ENCODE results near the gene ABHD12.
"Not testable (repeated sequence)": the region's sequence is repeated elsewhere in the genome, so short reads cannot be mapped to it uniquely, and the experiment has no call there.

The ABHD12 gene

DNA sequence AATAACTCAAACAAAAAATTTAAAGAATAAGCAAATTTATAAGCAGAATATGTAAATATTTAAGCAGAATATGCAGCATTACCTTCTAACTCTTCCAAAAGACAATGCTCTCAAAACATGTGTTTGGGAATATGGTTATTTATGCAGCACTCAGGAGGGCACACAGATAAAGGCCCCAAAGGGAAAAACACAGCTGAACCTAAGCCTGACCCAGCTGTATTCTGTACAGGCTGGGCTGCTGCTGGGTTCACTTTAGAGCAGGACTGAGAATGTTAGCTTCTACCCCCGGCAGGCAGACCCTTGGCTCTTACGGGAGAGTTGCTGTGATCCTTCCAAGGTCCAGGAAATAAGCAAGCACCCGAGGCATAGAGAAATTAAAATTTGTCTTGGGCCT is 37.3 kb downstream of the ABHD12 start:
- no peak for DNase-seq

DNA sequence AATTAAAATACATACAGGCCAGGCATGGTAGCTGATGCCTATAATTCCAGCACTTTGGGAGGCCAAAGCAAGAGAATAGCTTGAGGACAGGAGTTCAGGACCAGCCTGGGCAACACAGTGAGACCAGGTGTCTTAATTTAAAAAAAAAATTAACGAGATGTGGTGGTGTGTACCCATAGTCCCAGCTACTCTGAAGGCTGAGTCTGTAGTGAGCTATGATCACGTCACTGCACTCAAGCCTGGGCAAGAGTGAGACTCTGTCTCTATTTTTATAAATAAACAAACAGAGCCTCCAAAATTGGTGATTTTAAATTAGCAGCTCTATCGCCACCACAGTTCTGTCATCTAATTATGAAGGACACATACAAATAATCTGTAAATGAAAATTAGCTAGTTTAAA is 37.9 kb downstream of the ABHD12 start:
- no peak for DNase-seq

DNA sequence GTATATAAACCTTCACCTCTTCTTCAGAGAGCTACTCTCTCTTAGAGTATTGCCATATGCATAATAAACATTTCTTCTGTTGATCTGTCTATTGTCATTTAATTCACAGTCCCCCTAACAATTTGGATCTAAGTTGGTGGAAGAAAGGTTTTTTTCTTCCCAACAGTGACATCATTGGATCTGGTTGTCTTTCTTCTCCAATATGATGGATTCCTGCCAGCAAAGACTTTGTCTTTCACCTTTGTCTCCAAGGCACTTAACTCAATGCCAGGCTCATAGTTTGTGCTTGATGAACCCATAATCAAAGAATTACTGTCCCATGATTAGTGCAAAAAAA is 39.6 kb downstream of the ABHD12 start:
- DNase-seq: no peak

DNA sequence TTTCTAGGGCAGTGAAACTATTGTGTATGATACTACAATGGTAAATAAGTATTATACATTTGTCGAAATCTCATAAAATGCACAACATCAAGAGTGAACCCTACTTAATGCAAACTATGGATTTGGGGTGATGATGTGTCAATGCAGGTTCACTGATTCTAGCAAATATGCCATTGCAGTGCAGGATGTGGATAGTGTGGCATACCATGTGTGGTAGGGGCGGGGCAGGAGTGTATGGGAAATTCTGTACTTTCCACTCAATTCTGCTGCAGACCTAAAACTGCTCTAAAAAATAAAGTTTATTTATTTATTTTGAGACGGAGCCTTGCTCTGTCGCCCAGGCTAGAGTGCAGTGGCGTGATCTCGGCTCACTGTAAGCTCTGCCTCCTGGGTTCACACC is 44.3 kb downstream of the ABHD12 start:
- DNase-seq: no peak

DNA sequence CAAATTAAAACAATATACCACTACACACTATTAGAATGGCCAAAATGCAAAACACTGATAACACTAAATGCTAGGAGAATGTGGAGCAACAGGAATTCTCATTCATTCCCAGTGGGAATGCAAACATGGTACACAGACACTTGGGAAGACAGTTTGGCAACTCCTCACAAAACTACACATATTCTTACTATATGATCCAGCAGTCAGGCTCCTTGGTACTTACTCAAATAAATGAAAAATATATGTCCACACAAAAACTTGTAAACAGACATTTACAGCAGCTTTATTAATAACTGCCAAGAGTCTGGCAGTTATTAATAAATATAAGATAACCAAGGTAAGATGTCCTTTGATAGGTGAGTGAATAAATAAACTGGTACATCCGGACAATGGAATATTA is 44.9 kb downstream of the ABHD12 start:
- no peak for DNase-seq

DNA sequence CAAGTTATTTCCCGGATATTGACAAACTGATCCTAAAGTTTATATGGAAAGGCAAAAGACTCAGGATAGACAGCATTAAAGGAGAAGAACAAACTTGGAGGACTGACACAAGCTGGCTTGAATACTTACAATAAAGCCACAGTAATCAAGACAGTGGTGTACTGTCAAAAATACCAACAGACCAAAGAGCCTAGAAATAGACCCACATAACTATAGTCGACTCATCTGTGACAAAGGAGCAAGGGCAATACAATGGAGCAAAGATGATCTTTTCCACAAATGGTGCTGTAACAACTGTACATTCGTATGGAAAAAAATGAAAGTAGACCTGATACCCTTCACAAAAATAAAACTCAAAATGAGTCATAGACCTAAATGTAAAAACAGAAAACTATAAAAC is 46.0 kb downstream of the ABHD12 start:
- DNase-seq: no peak

DNA sequence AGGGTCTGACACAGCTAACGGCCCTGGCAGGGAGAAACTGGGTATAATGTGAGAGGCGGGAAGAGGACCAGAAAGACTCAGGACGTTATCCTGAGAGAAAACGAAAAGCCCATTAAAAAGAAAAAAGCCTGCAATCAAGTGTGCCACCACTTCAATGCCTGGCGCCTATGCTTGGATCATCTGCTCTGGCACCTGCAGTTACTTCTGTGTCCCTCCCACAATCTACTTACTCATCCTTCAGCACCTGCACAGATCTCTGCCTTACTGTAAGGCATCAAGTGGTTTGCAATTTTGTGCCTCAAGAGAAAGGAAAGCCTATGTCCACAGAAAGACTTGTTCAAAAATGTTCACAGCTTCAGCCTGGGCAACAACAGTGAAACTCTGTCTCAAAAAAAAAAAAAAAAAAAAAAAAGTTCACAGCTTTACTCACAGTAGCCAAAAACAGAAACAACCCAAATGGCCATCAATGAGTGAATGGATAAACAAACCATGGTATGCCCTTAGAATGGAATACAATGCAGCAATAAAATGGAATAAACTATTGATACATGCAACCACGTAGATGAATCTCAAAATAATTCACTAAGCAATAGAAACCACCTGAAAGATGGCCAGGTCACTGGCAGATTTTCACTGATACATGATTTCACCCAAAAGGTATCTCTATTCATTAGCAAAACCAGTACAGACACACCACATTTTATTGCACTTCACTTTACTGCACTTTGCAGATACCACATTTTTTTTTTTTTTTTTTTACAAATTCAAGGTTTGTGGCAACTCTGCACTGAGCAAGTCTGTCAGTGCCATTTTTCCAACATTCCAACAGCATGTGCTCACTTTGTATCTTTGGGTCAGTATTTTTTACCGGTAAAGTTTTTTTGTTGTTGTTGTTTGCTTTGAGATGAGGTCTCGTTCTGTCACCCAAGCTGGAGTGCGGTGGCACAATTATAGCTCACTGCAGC is 48.6 kb downstream of the ABHD12 start:
- DNase-seq: no peak

DNA sequence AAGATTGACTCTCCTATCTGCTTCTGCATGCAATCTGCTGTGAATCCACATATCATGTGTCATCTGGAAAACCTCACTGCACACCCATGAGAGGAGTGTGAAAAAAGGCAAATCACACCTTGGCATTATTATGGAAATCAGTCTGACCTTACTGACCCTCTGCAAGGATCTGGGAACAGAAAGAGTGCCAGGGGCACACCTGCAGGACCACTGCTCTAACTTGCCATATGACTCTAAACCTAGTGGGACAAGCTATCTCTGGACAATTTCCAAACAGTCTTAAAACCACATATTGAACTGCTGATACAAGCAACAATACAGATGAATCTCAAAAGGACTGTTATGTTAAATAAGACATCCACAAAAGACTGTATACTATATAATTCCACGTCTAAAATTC is 50.3 kb downstream of the ABHD12 start:
- DNase-seq: no peak

DNA sequence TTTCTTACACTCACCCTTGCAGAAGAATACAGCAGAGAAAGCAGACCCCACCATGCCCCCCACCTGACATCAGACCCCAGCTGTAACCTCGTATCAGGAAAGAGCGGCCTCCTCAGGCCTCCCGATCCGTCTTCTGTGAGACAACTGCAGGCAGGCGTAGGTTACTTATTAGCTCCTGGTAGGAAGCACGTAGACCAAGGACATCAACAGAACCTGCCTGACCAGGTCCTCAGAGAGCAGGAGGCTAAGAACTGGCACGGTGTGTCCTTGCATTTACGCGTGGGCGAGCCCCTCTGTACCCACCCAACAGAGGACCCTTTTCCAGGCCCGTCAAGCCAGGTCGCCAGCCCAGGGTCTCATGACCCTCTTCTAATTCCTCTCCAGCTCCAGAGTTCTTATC is 51.0 kb downstream of the ABHD12 start:
- DNase-seq: no peak

DNA sequence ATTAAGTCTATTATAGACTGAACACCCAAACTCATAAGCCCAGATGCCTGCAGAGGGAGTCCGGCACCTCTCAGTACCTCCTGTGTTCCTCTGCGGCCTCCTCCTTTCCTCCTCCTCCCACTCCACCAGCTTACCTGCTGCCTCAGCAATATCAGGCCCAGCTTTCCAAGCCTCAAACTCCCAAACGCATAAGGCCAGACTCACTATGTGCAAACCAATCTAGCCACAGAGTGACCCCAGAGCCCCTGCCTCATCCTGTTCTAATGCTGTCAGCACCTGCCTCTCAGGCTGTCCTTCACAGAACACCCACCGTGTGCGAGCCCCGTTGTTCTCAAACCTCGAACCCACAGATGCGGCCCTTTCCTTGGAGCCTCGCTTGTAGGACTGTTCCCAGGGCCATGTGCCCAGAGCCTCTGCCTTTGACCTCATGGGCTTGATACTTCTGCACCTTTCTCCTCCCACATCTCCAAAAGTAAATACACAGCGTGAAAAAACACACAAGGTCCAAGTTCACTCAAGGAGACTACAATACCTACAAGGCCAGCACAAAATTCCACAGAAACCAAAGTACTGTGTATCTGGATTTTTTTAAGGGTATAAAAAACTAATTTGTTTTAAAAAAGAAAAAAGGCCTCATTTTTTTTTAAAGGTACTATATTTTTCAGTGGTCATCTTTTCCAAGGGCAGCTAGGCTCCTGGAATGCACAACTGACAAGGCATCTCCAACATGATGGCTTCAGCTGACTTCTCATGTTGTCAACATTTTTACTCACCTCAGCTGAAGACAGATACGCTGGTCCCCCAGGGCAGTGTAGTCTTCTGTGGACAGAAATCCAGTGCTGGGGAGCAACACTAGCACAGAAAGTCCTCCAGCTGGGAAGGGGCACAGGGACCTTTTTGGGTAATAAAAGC is 52.3 kb downstream of the ABHD12 start:
- DNase-seq: no peak

DNA sequence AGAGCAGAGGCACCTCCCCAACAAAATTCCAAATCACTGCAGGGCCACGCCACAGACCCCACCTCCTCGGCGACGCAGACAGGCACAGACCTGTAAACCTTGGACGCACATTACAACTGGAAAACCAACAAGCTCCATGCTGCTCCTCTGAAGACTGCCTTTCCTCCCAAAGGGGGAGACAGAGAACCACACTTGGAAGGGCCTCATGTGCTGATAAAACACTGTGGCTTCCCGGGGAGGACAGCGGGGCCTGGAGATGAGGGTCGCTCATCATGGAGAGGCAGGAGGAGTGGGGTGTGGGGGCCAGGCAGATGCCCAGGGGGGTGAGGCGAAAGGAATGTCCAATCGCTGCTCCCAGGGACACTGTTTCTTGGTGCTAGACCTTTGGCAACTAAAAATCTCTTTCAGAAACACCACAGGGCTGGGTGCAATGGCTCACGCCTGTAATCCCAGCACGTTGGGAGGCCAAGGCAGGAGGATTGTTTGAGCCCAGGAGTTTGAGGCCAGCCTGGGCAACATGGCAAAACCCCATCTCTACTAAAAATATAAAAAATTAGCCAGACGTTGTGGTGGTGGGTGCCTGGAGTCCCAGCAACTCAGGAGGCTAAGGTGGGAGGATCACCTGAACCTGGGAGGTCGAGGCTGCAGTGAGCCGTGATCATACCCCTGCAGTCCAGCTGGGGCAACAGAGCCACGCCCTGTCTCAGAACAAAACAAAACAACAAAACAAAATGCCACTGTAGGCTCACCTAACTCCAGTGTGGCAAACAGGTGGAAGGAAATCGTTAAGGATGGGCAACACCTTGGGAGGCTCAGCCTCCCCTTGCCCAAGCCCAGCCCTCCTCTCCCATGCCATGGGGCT is 53.8 kb downstream of the ABHD12 start:
- no peak for DNase-seq

DNA sequence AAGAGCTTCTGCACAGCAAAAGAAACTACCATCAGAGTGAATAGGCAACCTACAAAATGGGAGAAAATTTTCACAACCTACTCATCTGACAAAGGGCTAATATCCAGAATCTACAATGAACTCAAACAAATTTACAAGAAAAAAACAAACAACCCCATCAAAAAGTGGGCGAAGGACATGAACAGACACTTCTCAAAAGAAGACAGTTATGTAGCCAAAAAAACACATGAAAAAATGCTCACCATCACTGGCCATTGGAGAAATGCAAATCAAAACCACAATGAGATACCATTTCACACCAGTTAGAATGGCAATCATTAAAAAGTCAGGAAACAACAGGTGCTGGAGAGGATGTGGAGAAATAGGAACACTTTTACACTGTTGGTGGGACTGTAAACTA is 55.7 kb downstream of the ABHD12 start:
- DNase-seq: not testable (repeated sequence)

DNA sequence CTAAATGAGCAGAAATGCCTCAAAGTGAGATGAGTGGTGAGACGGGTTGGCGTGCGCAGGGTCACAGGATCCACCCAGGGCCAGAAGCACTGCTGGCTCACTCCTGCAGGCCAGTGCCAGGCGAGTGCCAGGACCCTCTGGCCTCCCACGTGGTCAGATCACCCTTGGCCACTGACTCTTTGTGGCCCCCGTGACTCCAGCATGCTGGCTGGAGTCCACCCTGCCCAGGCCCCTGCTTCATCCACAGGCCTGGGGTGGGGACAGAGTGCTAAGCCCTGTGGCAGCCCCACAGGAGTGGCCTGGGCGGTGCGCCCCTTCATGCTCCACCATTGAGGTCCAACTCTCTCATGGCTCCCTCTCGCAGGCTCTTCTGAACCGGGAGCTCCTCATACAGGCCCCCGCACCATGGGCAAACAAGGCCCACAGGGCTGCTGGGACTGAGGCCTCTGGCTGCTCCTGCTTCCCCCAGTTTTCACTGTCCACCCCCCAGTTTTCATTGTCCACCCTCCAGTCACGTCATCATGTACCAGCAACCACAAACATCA is 61.6 kb downstream of the ABHD12 start:
- DNase-seq: no peak

DNA sequence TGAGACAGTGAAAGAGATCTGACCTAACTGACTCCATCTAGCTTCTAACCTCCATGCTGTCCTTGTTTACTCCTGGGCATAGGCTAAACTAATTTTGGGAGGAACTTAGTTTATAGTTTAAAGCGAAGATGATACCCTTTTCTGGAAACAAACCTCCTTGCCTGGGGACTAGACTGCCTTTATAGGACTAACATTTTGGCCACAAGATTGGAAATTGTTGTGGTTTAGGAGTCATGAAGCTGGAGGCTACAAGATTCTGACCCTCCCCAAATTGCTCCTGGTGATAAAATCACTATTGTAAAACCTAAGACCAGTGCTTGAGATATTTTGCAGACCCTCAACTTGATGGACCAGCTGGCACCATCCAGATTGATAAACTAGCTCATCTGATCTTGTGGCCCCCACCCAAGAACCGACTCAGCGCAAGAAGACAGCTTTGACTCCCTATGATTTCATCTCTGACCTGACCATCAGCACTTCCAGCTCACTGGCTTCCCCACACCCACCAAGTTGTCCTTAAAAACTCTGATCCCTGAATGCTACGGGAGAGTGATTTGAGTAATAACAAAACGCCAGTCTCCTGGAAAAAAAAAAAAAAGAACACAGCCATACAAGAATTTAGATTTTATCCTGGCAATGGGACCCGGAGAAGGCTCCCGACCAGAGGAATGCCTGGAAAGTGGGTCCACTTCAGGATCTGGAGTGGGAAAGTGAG is 63.0 kb downstream of the ABHD12 start:
- DNase-seq: no peak

DNA sequence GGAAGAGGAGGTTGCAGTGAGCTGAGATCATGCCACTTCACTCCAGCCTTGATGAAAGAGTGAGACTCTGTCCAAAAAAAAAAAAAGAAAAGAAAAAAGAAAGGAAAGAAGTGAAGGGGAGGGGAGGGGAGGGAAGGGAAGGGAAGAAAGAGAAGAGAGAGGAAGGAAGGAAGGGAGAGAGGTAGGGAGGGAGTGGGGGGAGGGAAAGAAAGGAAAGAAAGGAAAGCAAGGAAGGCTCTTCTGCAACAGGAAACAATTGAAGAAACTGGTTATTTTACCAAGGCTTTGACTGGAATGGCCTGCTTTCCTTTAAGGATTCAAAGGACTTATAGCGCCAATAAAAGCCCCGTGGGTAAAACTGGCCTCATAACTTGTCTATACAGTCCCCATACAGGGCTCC is 64.6 kb downstream of the ABHD12 start:
- no peak for DNase-seq

DNA sequence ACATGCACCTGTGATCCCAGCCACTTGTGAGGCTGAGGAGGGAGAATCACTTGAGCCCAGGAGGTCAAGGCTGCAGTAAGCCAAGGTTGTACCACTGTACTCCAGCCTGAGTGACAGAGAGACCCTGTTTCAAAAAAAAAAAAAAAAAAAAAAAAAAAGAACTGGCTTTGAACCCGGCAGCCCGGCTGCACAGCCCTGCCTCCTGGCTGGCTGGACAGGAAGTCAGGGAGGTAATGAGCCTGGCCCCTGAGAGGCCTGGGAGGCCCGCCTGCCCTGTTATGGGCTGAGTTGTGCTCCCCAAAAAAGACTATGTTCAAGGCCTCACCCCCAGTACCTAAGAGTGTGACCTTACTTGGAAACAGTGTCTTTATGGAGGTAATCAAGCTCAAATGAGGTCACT is 65.6 kb downstream of the ABHD12 start:
- DNase-seq: no peak

DNA sequence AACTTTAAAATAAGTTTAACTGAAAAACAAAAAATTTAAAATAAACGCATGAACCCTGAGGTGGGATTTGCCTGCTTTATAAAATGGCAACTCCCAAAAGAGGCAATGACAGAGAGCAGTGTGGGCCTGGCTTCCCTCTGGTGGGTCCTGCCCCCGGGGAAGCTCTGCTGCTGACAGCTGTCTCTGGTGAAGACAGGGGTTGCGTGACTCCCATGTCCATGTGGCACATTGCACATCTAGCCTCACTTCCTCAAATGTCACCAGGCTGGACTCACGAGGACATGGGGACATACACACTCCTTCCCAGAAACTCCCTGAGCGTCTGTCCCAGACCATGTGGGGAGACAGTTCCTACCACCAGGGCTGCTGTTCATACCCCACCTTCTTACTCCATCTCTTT is 66.2 kb downstream of the ABHD12 start:
- no peak for DNase-seq

DNA sequence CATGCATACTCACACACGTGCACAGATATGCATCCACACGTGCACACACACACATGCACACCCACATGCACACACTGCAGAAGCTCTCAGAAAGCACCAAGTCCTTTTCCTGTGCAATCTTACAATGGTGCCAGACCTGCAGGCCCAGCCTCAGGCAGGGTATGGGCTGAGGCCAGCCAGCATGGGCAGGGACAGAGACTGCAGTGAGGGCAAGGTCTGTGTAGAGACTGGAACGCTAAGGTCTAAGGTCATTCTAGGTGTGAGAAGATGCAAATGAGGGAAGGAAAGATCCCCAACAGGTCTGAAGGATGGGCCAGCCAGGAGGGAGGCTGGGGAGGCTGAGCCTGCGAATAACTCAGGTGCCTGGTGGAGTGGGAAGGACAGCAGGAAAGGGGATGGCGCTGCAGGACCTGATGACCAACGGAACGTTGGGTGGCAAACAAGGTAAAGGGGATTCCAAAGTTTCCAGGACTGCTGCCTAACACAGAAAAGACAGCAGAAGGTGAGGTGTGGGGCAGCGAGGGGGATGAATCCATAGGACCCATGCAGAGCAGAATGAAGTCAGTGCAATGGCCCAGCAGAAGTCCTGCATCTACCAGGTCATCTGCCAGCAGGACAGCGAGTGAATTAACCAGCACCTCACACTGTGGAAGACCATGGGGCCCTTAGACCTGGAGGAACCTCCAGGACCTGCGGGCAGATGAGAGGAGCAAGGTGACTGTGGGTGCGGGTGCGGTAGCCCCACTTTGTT is 67.0 kb downstream of the ABHD12 start:
- no peak for DNase-seq

DNA sequence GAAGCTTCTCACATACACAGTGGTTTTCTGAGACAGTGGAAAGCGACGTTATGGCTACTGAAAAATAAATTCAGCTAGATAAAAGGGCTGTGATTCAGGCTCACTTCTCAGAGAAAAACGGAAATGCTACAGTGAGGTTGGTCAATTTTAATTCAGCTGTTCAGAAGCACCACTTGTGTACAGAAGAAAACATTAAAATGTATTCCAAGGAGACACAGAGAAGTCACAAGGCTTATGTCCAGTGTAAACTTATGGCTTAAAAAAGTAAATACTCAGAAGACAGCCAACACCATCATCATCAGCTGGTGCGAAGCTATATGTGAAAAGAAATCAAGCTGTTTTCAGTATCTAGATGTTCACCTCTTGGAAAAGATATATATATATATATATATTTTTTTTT is 68.6 kb downstream of the ABHD12 start:
- DNase-seq: no peak

DNA sequence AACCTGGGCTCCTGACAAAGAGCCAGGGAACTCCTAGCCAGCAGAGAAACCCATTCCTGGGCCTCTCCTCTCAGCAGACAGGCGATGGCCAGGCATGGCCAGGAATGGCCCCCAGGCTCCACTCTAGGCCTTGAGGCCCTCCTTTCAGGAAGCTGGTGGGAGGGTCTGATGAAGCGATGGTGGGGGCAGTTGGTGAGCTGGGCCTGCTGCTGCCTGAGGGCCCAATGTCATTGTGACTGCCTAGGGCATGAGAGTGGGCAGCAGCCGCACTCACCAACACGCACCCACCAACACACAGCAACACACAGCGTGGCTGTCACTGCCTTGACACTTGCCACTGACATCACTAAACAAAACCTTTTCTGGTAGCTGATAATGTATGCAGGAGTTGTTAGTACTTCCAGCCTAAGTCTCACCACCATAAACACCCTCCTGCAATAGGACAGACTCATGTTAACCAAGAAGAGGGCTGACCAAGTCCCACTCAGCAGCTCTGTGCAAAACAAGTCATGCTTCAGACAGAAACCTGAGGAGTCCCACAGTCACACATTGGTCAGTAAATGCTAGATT is 69.3 kb downstream of the ABHD12 start:
- no peak for DNase-seq
